HG03025 (cell line): ENCODE data around the gene CLSTN1.

ENCODE experiments used
- ATAC-seq: cut with Tn5 transposase; IDR thresholded peaks from one replicate; pipeline ENCODE4 v1.9.1; 2021; ENCODE audit warnings: mild to moderate bottlenecking, moderate library complexity; ENCODE audit not compliant: unreplicated experiment, low FRiP score

CLSTN1 gene

GRCh38 chr1:9852410-9853248 is 28.9 kb upstream of the CLSTN1 start:
- ATAC-seq: no peak

- ATAC-seq: no peak
Measured at GRCh38 chr1:9852004-9852403, 28.2 kb upstream of the CLSTN1 start.

GRCh38 chr1:9850442-9851162 is 26.8 kb upstream of the CLSTN1 start:
- no peak for ATAC-seq

GRCh38 chr1:9849691-9850441 is 26.1 kb upstream of the CLSTN1 start:
- no peak for ATAC-seq

GRCh38 chr1:9848022-9848421 is 24.3 kb upstream of the CLSTN1 start:
- no peak for ATAC-seq

GRCh38 chr1:9847269-9847668 is 23.5 kb upstream of the CLSTN1 start:
- ATAC-seq: no peak

- ATAC-seq: no peak
Measured at GRCh38 chr1:9846611-9847171, 22.9 kb upstream of the CLSTN1 start.

- no peak for ATAC-seq
Measured at GRCh38 chr1:9845914-9846313, 22.1 kb upstream of the CLSTN1 start.

- no peak for ATAC-seq
Measured at GRCh38 chr1:9844756-9845155, 21.0 kb upstream of the CLSTN1 start.

GRCh38 chr1:9844106-9844505 is 20.3 kb upstream of the CLSTN1 start:
- ATAC-seq: no peak

- no peak for ATAC-seq
Measured at GRCh38 chr1:9843576-9843945, 19.8 kb upstream of the CLSTN1 start.

GRCh38 chr1:9842781-9843575 is 19.2 kb upstream of the CLSTN1 start:
- no peak for ATAC-seq

- no peak for ATAC-seq
Measured at GRCh38 chr1:9842073-9842711, 18.4 kb upstream of the CLSTN1 start.

GRCh38 chr1:9841460-9841859 is 17.7 kb upstream of the CLSTN1 start:
- ATAC-seq: no peak

GRCh38 chr1:9840176-9840575 is 16.4 kb upstream of the CLSTN1 start:
- ATAC-seq: no peak

- ATAC-seq: no peak
Measured at GRCh38 chr1:9838946-9839345, 15.2 kb upstream of the CLSTN1 start.

GRCh38 chr1:9836632-9836960 is 12.8 kb upstream of the CLSTN1 start:
- no peak for ATAC-seq

GRCh38 chr1:9835758-9836631 is 12.2 kb upstream of the CLSTN1 start:
- no peak for ATAC-seq

GRCh38 chr1:9835404-9835757 is 11.6 kb upstream of the CLSTN1 start:
- no peak for ATAC-seq
